Esophagus squamous epithelium (tissue), 5 donors: ENCODE data around the gene UNC79. TPM values are rescaled to one million over a fixed set of nuclear protein-coding genes. Genes with fewer than 3 reads are reported as not detected.

Experiments
- DNase-seq: peaks from one replicate; lab custom pipeline; 2025; lab: John Stamatoyannopoulos, UW
- H3K27ac ChIP-seq, 4 donors: fragments of 200-600 bp; sonication (generic); one replicate each; pipeline ENCODE4 v1.5.1; 2016 to 2019; ENCODE audit warnings: mild to moderate bottlenecking in 1 of 4
- H3K27me3 ChIP-seq, 4 donors: fragments of 200-600 bp; sonication (generic); 1 replicate in 3 of 4; 2 replicates in 1 of 4; pipeline versions ENCODE4 v1.5.1 to v1.6.0; 2017 to 2021; ENCODE audit warnings: antibody characterized with exemption in 1 of 4
- H3K36me3 ChIP-seq, 3 donors: fragments of 200-600 bp; sonication (generic); one replicate each; pipeline ENCODE4 v1.5.1; 2016 to 2019
- H3K4me1 ChIP-seq, 3 donors: fragments of 200-600 bp; sonication (generic); one replicate each; pipeline ENCODE4 v1.5.1; 2017 to 2019
- H3K4me3 ChIP-seq, 4 donors: fragments of 200-600 bp; sonication (generic); 1 replicate in 3 of 4; 2 replicates in 1 of 4; pipeline ENCODE4 v1.5.1; 2016 to 2019; ENCODE audit warnings: mild to moderate bottlenecking in 2 of 4, moderate library complexity in 1 of 4
- H3K9me3 ChIP-seq, 3 donors: fragments of 200-600 bp; sonication (generic); one replicate each; pipeline ENCODE4 v1.5.1; 2016 to 2019
- POLR2A ChIP-seq, 4 donors: fragments of 450-650 bp; IDR thresholded peaks; one replicate each; pipeline ENCODE4 v1.6.1; 2017; ENCODE audit warnings: antibody characterized with exemption in 4 of 4, mild to moderate bottlenecking in 4 of 4, moderate library complexity in 3 of 4
- WGBS, 2 donors: methylation state at CpG; one replicate each; pipeline ENCODE4 v1.1.5; 2018; 5-methylcytosine and 5-hydroxymethylcytosine counted together
- intact Hi-C: fragments of 100-400 bp; cut with DNase I; formaldehyde crosslinking; loops from one replicate; pipeline ENCODE4 v1.15.0; 2022
- total RNA-seq, 4 donors: library from RNA; depleted of rRNA; stranded (reverse); fragments of >200 nt; gene quantifications; one replicate each; pipeline ENCODE4 v1.1.0, GENCODE V29; 2016
- TF ChIP-seq, protein P1 (sequence below), 6 experiments: fragments of 450-650 bp in 4 of 6; fragments of 200-600 bp in 2 of 6; sonication (generic) in 2 of 6; IDR thresholded peaks; one replicate each; pipeline ENCODE4 v1.5.1; 2016 to 2019; ENCODE audit warnings: antibody characterized with exemption in 6 of 6, mild to moderate bottlenecking in 4 of 6, moderate library complexity in 4 of 6
- donor health status: DM: yes; HTN: yes; CAD: no.

Gene UNC79
- total RNA-seq, 4 donors from 2014 or later, result under 0.01 TPM; not detected in 3

- H3K4me1 ChIP-seq, result no peaks in the 10 kb centered on the region
- H3K27me3 ChIP-seq, result peaks cover 0 to 11% (median 0%) of the 10 kb centered on the region in 4 donors
- no peak overlapping the region for H3K4me3 ChIP-seq
- TF ChIP-seq, protein P1, sequence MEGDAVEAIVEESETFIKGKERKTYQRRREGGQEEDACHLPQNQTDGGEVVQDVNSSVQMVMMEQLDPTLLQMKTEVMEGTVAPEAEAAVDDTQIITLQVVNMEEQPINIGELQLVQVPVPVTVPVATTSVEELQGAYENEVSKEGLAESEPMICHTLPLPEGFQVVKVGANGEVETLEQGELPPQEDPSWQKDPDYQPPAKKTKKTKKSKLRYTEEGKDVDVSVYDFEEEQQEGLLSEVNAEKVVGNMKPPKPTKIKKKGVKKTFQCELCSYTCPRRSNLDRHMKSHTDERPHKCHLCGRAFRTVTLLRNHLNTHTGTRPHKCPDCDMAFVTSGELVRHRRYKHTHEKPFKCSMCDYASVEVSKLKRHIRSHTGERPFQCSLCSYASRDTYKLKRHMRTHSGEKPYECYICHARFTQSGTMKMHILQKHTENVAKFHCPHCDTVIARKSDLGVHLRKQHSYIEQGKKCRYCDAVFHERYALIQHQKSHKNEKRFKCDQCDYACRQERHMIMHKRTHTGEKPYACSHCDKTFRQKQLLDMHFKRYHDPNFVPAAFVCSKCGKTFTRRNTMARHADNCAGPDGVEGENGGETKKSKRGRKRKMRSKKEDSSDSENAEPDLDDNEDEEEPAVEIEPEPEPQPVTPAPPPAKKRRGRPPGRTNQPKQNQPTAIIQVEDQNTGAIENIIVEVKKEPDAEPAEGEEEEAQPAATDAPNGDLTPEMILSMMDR (IDR thresholded peaks at IDR 0.05), result no peak
- no peak for TF ChIP-seq POLR2A (IDR thresholded peaks at IDR 0.05)
- no peak overlapping the region for H3K27ac ChIP-seq
- H3K9me3 ChIP-seq, result no peaks in the 10 kb centered on the region
- DNase-seq, result no peak
- intact Hi-C loops, result no loop called here
- H3K36me3 ChIP-seq, result no peaks in the 10 kb centered on the region
- 75 to 87% methylated on average over 5 of the region's 5 CpGs for WGBS, 2 donors
Measured at GRCh38 chr14:93643676-93644075, 212.9 kb downstream of the UNC79 start.

DNA sequence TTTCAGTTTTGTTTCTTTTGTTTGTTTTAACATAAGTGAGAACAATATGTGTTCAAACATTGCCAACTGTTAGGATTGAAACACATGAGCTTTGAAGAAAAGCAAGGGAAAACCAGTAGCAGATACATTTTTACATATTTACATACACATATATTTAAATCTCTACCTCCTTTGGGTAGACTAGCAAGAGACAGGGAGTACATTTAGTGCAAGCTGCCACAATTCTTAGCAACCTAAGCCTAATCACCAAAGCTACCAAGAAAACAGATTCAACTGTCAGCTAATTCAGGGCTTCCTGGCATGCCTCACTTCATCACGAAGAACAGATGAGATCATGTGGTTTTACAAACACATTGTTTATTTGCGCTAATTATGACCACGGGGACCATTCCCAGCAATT lies 214.5 kb downstream of the UNC79 start:
- no peaks in the 10 kb centered on the region for H3K9me3 ChIP-seq
- H3K4me3 ChIP-seq, result no peak overlapping the region
- peaks cover 0 to 7% (median 0%) of the 10 kb centered on the region in 4 donors for H3K27me3 ChIP-seq
- H3K36me3 ChIP-seq, result no peaks in the 10 kb centered on the region
- no peak overlapping the region for H3K27ac ChIP-seq
- WGBS, 2 donors, result 45 to 54% methylated on average over 3 of the region's 3 CpGs
- no peaks in the 10 kb centered on the region for H3K4me1 ChIP-seq
- intact Hi-C loops, result no loop called here
- DNase-seq, result no peak
- TF ChIP-seq POLR2A (IDR thresholded peaks at IDR 0.05), result no peak
- TF ChIP-seq, protein P1 (IDR thresholded peaks at IDR 0.05), result no peak

- TF ChIP-seq, protein P1 (IDR thresholded peaks at IDR 0.05), result peak in 4 of 6 experiments; percentile 10 to 44 (median 18)
- no peak for TF ChIP-seq POLR2A (IDR thresholded peaks at IDR 0.05)
- H3K9me3 ChIP-seq, result no peaks in the 10 kb centered on the region
- no peaks in the 10 kb centered on the region for H3K36me3 ChIP-seq
- DNase-seq, result no peak
- H3K27ac ChIP-seq, result no peak overlapping the region
- H3K27me3 ChIP-seq, result no peaks in the 10 kb centered on the region
- intact Hi-C loops, result no loop called here
- 38 to 44% methylated on average over 5 of the region's 5 CpGs for WGBS, 2 donors
- H3K4me3 ChIP-seq, result no peak overlapping the region
- H3K4me1 ChIP-seq, result no peaks in the 10 kb centered on the region
Measured at GRCh38 chr14:93648440-93649168, 217.9 kb downstream of the UNC79 start.

- H3K4me1 ChIP-seq, result no peaks in the 10 kb centered on the region
- H3K4me3 ChIP-seq, result no peak overlapping the region
- DNase-seq, result no peak
- TF ChIP-seq, protein P1 (IDR thresholded peaks at IDR 0.05), result no peak
- no peak for TF ChIP-seq POLR2A (IDR thresholded peaks at IDR 0.05)
- intact Hi-C loops, result loop anchor here (5.0 kb wide), 1 partner anchor 238 kb away; no protein-coding TSS in a partner anchor
- H3K27ac ChIP-seq, result no peak overlapping the region
- H3K36me3 ChIP-seq, result no peaks in the 10 kb centered on the region
- H3K27me3 ChIP-seq, result peaks cover 0 to 3% (median 0%) of the 10 kb centered on the region in 4 donors
- H3K9me3 ChIP-seq, result no peaks in the 10 kb centered on the region
- 66 to 80% methylated on average over 5 of the region's 5 CpGs for WGBS, 2 donors
Measured at GRCh38 chr14:93654599-93654998, 223.9 kb downstream of the UNC79 start.

DNA sequence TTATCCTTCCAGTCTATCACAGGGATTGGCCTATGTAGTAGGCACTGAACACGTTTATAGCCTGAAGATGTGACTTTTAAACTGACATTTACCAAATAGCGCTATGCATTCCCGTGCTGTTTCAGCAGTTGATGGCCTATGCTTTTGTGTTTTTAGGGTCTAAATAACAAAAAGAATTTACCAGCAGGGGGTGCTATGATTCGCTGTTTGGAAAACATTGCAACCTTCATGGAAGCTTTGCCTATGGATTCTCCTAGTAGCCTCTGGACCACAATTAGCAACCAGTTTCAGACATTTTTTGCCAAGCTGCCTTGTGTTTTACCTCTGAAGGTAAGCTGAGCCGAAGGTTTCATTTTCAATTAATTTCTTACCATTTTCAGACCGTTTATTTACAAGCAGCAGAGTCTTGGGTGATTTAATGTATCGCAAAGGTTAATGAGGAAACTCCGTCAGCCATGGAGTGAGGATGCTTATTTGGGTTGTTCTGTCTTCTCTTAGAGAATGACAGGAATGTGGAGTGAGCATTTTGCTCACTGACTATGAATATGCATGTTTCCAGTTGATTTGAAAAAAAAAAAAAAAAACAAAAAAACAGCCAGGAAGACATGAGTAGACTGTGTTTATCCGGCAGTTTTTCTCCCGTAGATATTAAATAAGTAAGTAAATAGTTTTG lies 224.5 kb downstream of the UNC79 start:
- TF ChIP-seq, protein P1 (IDR thresholded peaks at IDR 0.05), result peak; percentile 18 to 68 (median 54)
- no peak for TF ChIP-seq POLR2A (IDR thresholded peaks at IDR 0.05)
- DNase-seq, result no peak
- no peaks in the 10 kb centered on the region for H3K4me1 ChIP-seq
- H3K9me3 ChIP-seq, result no peaks in the 10 kb centered on the region
- WGBS, 2 donors, result 32 to 35% methylated on average over 10 of the region's 10 CpGs
- H3K36me3 ChIP-seq, result no peaks in the 10 kb centered on the region
- H3K27ac ChIP-seq, result no peak overlapping the region
- intact Hi-C loops, result no loop called here
- H3K27me3 ChIP-seq, result peaks cover 0 to 3% (median 0%) of the 10 kb centered on the region in 4 donors
- H3K4me3 ChIP-seq, result no peak overlapping the region
